ENCODE results near the gene CEACAM19. TPM values are rescaled to one million over a fixed set of nuclear protein-coding genes. Genes with fewer than 3 reads are reported as not detected.
A peak's percentile ranks its signal among the peaks of the same experiment; 100 is the strongest.

CEACAM19 gene
- total and polyA plus RNA-seq, 9 of the 15 experiments (the other 6 are each of a cell fraction or from before 2014, with no cell fraction given): 0.15 to 0.30 (median 0.23) TPM; not detected in 5

DNA sequence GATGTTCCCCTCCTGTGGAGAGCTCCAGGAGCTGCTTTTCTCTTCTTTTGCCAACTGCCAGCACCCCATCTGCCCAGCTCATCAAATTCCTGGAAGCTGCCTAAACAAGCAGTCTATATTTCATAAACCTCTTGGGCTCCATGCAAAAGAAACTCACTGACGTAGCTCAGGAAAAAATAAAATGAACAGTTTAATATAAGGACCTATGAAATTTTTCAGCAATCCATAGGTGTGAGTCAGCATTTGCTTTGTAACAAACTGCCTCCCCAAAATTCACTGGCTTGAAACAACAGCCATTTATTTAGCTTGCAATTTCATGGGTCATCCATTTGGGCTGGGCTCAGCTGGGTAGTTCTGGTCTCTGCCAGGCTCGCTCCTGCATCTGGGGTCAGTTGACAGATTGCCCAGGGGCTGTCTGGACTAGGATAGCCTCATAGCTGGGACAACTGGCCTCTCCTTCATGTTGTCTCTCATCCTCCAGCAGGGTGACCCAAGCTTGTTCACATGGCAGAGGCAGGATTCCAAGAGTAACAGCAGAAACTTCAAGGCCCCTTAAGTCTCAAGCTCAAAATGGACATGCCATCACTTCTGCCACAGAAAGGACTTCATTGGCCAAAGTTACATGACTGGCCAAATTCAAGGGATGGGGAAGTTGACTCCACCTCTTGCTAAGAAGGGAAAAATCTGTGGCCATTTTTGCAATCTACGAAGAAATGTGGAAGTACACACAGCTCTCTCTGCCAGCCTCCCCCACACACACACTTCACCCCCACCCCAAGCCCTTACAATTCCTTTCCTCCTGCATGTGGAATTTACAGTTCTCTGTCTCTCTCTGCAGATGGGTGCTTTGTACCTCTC is 35.5 kb upstream of the CEACAM19 start:
- H3K36me3 ChIP-seq (ENCODE audit: control insufficient read depth, insufficient read depth, low read length): no peaks in the 10 kb centered on the region
- BruUV-seq (replicated peaks): no TSS peak
- H3K27ac ChIP-seq (ENCODE audit: extremely low read depth, low read depth, low read length): no peak overlapping the region
- peaks cover 3 to 7% of the 10 kb centered on the region in 2 experiments; a peak in 3 of 5 replicates for H3K4me1 ChIP-seq (replicated peaks in 1 of 2; ENCODE audit: control insufficient read depth in 2 of 2, insufficient read depth in 2 of 2, low read length in 2 of 2)
- POLR2A ChIA-PET: interaction anchor here (0.7 to 1.6 kb wide), 6 partner anchors 8 to 25 kb away, joined by 3 to 5 read pairs (median 3); no protein-coding TSS in a partner anchor
- no peak for FAIRE-seq
- 36% methylated on average over 3 of the region's 3 CpGs for WGBS (ENCODE audit: insufficient coverage, low coverage, missing lambda C conversion rate)
- CTCF ChIA-PET (ENCODE audit: low intra/inter-chr PET ratio): no interaction called here
- H3K9me3 ChIP-seq (replicated peaks; ENCODE audit: control insufficient read depth, insufficient read depth, low read depth, low read length): no peaks in the 10 kb centered on the region
- no peak for DNase-seq (ENCODE audit: extremely low read depth in 1 of 4, low spot score in 3 of 4)
- intact Hi-C loops (cut with micrococcal nuclease) (no loop called here), in situ Hi-C loops (cut with MboI) (no loop called here)
- no peaks in the 10 kb centered on the region for H3K9me1 ChIP-seq (ENCODE audit: control insufficient read depth, insufficient read depth, low read length)
- H3K9ac ChIP-seq (ENCODE audit: insufficient read depth in 1 of 2, low read depth in 2 of 2, low read length in 2 of 2): no peak overlapping the region; a peak in 1 of 4 replicates
- H3K79me2 ChIP-seq (ENCODE audit: control insufficient read depth, insufficient read depth, low read length): no peaks in the 10 kb centered on the region
- TF ChIP-seq, protein P1, sequence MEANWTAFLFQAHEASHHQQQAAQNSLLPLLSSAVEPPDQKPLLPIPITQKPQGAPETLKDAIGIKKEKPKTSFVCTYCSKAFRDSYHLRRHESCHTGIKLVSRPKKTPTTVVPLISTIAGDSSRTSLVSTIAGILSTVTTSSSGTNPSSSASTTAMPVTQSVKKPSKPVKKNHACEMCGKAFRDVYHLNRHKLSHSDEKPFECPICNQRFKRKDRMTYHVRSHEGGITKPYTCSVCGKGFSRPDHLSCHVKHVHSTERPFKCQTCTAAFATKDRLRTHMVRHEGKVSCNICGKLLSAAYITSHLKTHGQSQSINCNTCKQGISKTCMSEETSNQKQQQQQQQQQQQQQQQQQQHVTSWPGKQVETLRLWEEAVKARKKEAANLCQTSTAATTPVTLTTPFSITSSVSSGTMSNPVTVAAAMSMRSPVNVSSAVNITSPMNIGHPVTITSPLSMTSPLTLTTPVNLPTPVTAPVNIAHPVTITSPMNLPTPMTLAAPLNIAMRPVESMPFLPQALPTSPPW (CRISPR knock-in tag; IDR thresholded peaks at IDR 0.05): peak; percentile 22; the same call in 1 of the 2 replicates
- peak; percentile 56 for TF ChIP-seq ZNF316 (IDR thresholded peaks at IDR 0.05)
- peak; percentile 72 for TF ChIP-seq C11orf30 (IDR thresholded peaks at IDR 0.05; ENCODE audit: low read depth)
- TF ChIP-seq KLF10 (CRISPR knock-in tag; IDR thresholded peaks at IDR 0.05): no peak
- TF ChIP-seq TEAD4 (IDR thresholded peaks at IDR 0.05; ENCODE audit: low read length): 0 out of 2 replicates have a peak, but pooled peaks have one; percentile 9
- TF ChIP-seq TEAD4 (CRISPR knock-in tag; IDR thresholded peaks at IDR 0.05; ENCODE audit: borderline replicate concordance): no peak
- TF ChIP-seq MAFG (tag; conservative IDR thresholded peaks at IDR 0.05): 0 out of 2 replicates have a peak, but pooled peaks have one; percentile 27
- peak; percentile 56; the same call in 1 of the 2 replicates for TF ChIP-seq CTBP1 (IDR thresholded peaks at IDR 0.05; ENCODE audit: borderline replicate concordance)
- TF ChIP-seq ZNF311 (CRISPR knock-in tag; IDR thresholded peaks at IDR 0.05): no peak
- TF ChIP-seq, protein P2, sequence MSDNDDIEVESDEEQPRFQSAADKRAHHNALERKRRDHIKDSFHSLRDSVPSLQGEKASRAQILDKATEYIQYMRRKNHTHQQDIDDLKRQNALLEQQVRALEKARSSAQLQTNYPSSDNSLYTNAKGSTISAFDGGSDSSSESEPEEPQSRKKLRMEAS (CRISPR knock-in tag; IDR thresholded peaks at IDR 0.05): 0 out of 2 replicates have a peak, but pooled peaks have one; percentile 9
- peak overlapping the region; percentile 48; the same call in 1 of the 2 replicates for H2AFZ ChIP-seq (ENCODE audit: low read depth, low read length)
- no peaks in the 10 kb centered on the region for H3K27me3 ChIP-seq (ENCODE audit: control insufficient read depth in 2 of 2, insufficient read depth in 2 of 2, low read length in 2 of 2)
- no peak; the same call in 2 of the 3 replicates for ATAC-seq
- H3K4me2 ChIP-seq (ENCODE audit: insufficient read depth, low read length): no peak overlapping the region
- no peaks in the 10 kb centered on the region for H4K20me1 ChIP-seq (replicated peaks; ENCODE audit: control insufficient read depth, insufficient read depth, low read length)
- no peak overlapping the region for H3K4me3 ChIP-seq
